ENCODE results near the gene PIP4K2C.
"Not testable (repeated sequence)": the region's sequence is repeated elsewhere in the genome, so short reads cannot be mapped to it uniquely, and the experiment has no call there.

PIP4K2C gene

GRCh38 chr12:57641699-57642442 lies 50.9 kb downstream of the PIP4K2C start:
- no peak for DNase-seq

- DNase-seq: not testable (repeated sequence)
These were observed 55.1 kb downstream of the PIP4K2C start for GRCh38 chr12:57645990-57646658.

DNA sequence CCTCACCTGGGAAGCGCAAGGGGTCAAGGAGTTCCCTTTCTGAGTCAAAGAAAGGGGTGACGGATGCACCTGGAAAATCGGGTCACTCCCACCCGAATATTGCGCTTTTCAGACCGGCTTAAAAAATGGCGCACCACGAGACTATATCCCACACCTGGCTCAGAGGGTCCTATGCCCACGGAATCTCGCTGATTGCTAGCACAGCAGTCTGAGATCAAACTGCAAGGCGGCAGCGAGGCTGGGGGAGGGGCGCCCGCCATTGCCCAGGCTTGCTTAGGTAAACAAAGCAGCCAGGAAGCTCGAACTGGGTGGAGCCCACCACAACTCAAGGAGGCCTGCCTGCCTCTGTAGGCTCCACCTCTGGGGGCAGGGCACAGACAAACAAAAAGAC lies 55.7 kb downstream of the PIP4K2C start:
- DNase-seq: not testable (repeated sequence)
